ENCODE data around the gene DST. TPM values are rescaled to one million over a fixed set of nuclear protein-coding genes. Genes with fewer than 3 reads are reported as not detected.
"Not testable (repeated sequence)": the region's sequence is repeated elsewhere in the genome, so short reads cannot be mapped to it uniquely, and the experiment has no call there.

DST gene
- total RNA-seq, 1 donor from 2014 or later: 151 TPM

DNA sequence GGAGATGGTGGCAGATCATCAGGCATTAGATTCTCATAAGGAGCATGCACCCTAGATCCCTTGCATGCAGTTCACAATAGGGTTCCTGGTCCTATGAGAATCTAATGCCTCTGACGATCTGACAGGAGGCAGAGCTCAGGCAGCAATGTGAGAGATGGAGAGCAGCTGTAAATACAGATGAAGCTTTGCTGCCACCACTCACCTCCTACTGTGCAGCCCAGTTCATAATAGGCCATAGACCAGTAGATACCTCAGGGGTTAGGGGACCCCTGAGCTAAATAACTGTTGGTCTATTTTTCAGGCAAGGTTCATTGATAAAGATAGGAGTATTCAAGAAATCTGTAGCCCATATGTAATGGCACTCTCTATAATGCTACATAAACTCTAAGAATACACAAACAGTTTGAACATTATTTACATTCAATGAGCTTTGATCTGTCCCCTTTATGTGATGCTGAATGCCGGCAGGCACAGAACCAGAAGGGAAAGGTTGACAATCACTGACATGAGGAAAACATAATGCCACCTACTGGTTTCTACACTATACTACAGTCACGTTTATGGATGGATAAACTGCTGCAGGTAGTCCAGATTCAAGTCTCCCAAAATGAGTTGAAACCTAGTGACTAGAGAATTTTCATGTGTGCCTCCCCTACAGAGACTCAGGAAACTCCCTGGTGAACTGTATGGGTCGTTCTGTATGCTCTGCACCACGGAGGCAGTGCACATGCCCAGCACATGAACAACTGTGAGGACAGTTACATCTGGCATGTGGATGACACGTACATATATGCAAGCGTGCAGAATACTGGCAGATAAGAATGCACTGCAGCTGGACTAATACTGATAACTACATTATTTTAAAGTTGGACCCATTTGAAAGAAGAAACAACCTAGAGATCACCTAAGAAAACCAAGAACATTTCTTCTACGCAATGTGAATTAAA lies 72.0 kb downstream of the DST start:
- H3K4me1 Mint-ChIP-seq (ENCODE audit: low read depth): peaks cover 1% of the 10 kb centered on the region
- no peaks in the 10 kb centered on the region for H3K9me3 Mint-ChIP-seq (ENCODE audit: low read depth)
- TF ChIP-seq, protein P1, sequence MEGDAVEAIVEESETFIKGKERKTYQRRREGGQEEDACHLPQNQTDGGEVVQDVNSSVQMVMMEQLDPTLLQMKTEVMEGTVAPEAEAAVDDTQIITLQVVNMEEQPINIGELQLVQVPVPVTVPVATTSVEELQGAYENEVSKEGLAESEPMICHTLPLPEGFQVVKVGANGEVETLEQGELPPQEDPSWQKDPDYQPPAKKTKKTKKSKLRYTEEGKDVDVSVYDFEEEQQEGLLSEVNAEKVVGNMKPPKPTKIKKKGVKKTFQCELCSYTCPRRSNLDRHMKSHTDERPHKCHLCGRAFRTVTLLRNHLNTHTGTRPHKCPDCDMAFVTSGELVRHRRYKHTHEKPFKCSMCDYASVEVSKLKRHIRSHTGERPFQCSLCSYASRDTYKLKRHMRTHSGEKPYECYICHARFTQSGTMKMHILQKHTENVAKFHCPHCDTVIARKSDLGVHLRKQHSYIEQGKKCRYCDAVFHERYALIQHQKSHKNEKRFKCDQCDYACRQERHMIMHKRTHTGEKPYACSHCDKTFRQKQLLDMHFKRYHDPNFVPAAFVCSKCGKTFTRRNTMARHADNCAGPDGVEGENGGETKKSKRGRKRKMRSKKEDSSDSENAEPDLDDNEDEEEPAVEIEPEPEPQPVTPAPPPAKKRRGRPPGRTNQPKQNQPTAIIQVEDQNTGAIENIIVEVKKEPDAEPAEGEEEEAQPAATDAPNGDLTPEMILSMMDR (IDR thresholded peaks at IDR 0.05; ENCODE audit: unreplicated experiment): peak; percentile 67
- no peak for DNase-seq (ENCODE audit: low spot score, unreplicated experiment)
- H3K36me3 Mint-ChIP-seq (ENCODE audit: insufficient read depth): peaks cover 5% of the 10 kb centered on the region
- no peaks in the 10 kb centered on the region for H3K27me3 Mint-ChIP-seq
- no peak overlapping the region for H3K27ac Mint-ChIP-seq
- H3K4me3 Mint-ChIP-seq (ENCODE audit: low read depth): no peak overlapping the region

DNA sequence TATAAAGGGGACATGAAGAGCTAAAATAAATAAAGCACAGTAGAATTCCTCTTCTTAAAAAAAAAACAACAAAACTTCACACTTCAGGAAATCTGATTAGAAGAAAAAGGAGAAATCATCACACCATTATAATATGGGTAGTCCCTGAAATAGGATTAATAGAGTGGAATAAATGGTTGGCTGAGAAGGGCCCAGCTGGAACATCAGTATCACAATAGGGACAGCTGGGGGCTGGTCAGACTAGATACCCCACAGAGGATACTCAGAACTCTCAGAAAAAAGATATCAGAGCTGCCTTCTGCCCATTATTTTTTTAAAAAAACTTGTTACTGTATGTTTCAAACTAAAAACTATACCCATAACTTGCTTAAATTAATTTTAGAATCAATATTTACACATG lies 75.2 kb downstream of the DST start:
- Mint-ChIP-seq H3K4me3 (ENCODE audit: low read depth) (no peak overlapping the region), H3K4me1 (ENCODE audit: low read depth) (no peaks in the 10 kb centered on the region), H3K27me3 (no peaks in the 10 kb centered on the region), H3K9me3 (ENCODE audit: low read depth) (peaks cover 8% of the 10 kb centered on the region), H3K36me3 (ENCODE audit: insufficient read depth) (peaks cover 27% of the 10 kb centered on the region), H3K27ac (no peak overlapping the region)
- TF ChIP-seq, protein P1 (IDR thresholded peaks at IDR 0.05; ENCODE audit: unreplicated experiment): no peak
- no peak for DNase-seq (ENCODE audit: low spot score, unreplicated experiment)

DNA sequence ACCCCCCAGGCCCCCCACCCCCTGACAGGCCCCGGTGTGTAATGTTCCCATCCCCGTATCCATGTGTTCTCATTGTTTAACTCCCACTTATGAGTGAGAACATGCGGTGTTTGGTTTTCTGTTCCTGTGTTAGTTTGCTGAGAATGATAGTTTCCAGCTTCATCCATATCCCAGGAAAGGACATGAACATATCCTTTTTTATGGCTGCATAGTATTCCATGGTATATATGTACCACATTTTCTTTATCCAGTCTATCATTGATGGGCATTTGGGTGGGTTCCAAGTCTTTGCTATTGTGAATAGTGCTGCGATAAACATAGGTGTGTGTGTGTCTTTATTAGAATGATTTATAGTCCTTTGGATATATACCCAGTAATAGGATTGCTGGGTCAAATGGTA lies 80.0 kb downstream of the DST start:
- H3K4me3 Mint-ChIP-seq (ENCODE audit: low read depth); DNase-seq (ENCODE audit: low spot score, unreplicated experiment); H3K27me3 Mint-ChIP-seq; H3K27ac Mint-ChIP-seq; H3K4me1 Mint-ChIP-seq (ENCODE audit: low read depth); H3K9me3 Mint-ChIP-seq (ENCODE audit: low read depth): not testable (repeated sequence)
- H3K36me3 Mint-ChIP-seq (ENCODE audit: insufficient read depth): peaks cover 28% of the 10 kb centered on the region

DNA sequence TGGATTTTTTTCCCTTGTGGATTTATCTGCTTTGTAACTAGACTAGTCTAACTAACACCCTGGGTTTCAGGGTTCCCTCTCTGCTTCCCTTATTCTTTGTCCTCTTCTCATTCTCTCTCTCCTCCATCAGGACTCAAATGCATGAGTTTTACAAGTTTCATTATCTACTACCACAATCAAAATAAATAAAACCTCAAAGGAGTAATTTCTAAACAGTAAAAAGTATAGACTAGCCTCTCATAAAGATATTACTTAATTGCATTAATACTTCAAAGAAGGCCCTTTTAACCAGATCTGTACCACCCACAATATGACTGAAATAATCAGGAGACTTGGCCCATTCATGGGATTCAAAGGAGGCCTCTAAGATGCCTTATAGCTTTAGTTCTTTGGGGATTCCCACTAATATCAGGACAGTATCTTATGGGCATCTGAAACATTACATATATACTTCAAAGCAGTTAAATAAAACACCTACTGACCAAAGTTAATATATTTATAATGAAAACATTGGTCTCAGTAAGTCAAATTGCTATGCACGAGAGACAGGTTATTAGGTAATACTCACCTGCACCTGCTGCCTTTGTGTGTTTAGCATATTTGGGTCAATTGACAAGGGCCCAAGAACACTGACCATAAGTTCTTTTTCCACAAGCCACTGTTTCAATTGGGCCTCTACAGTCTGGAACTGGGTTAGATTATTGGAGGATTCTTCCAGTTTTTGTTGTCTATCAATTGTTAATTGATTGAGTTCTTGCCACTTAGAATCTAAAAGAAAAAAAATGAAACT lies 85.7 kb downstream of the DST start:
- TF ChIP-seq, protein P1 (IDR thresholded peaks at IDR 0.05; ENCODE audit: unreplicated experiment): no peak
- H3K4me1 Mint-ChIP-seq (ENCODE audit: low read depth): no peaks in the 10 kb centered on the region
- H3K36me3 Mint-ChIP-seq (ENCODE audit: insufficient read depth): peaks cover 14% of the 10 kb centered on the region
- H3K27ac Mint-ChIP-seq: no peak overlapping the region
- no peak for DNase-seq (ENCODE audit: low spot score, unreplicated experiment)
- H3K9me3 Mint-ChIP-seq (ENCODE audit: low read depth): no peaks in the 10 kb centered on the region
- no peak overlapping the region for H3K4me3 Mint-ChIP-seq (ENCODE audit: low read depth)
- no peaks in the 10 kb centered on the region for H3K27me3 Mint-ChIP-seq

- no peak for DNase-seq (ENCODE audit: low spot score, unreplicated experiment)
- peak overlapping the region; percentile 51 for H3K27ac Mint-ChIP-seq
- no peaks in the 10 kb centered on the region for H3K9me3 Mint-ChIP-seq (ENCODE audit: low read depth)
- no peaks in the 10 kb centered on the region for H3K27me3 Mint-ChIP-seq
- TF ChIP-seq, protein P1 (IDR thresholded peaks at IDR 0.05; ENCODE audit: unreplicated experiment): no peak
- peaks cover 15% of the 10 kb centered on the region for H3K36me3 Mint-ChIP-seq (ENCODE audit: insufficient read depth)
- H3K4me3 Mint-ChIP-seq (ENCODE audit: low read depth): no peak overlapping the region
- no peaks in the 10 kb centered on the region for H3K4me1 Mint-ChIP-seq (ENCODE audit: low read depth)
Measured at GRCh38 chr6:56555438-56555872, 87.2 kb downstream of the DST start.

Measured in progenitor cell of endocrine pancreas (in vitro differentiated cells).